Mesodermal cell (in vitro differentiated cells): ENCODE data around the gene OR52M1.
"Not testable (repeated sequence)": the region's sequence is repeated elsewhere in the genome, so short reads cannot be mapped to it uniquely, and the experiment has no call there.

Experiments
- H3K27ac ChIP-seq: 2 replicates; pipeline ENCODE4 v1.7.0; 2013; ENCODE audit warnings: mild to moderate bottlenecking, low read depth, low read length, moderate library complexity; ENCODE audit not compliant: severe bottlenecking
- H3K36me3 ChIP-seq: 2 replicates; pipeline ENCODE4 v1.7.1; 2013; ENCODE audit warnings: mild to moderate bottlenecking, low read length, moderate library complexity; ENCODE audit not compliant: control insufficient read depth, insufficient read depth
- H3K4me1 ChIP-seq: one replicate; pipeline ENCODE4 v1.7.1; 2013; ENCODE audit warnings: mild to moderate bottlenecking, low read length; ENCODE audit not compliant: insufficient read depth, control insufficient read depth, poor library complexity, severe bottlenecking
- H3K4me3 ChIP-seq: 2 replicates; pipeline ENCODE4 v1.7.0; 2013; ENCODE audit warnings: low read length, control low read depth, mild to moderate bottlenecking; ENCODE audit not compliant: insufficient read depth, poor library complexity, severe bottlenecking; ENCODE audit errors: extremely low read depth
- H3K9me3 ChIP-seq: 2 replicates; pipeline ENCODE4 v1.7.1; 2013; ENCODE audit warnings: mild to moderate bottlenecking, low read length, moderate library complexity; ENCODE audit not compliant: control insufficient read depth
- WGBS, 2 experiments: methylation state at CpG; one replicate each; pipeline ENCODE4 v1.1.5; 2013; ENCODE audit warnings: missing lambda C conversion rate in 2 of 2; ENCODE audit not compliant: insufficient coverage in 2 of 2; 5-methylcytosine and 5-hydroxymethylcytosine counted together

Gene OR52M1

GRCh38 chr11:4527926-4528325, 17.1 kb upstream of the OR52M1 start:
- H3K36me3 ChIP-seq: no peaks in the 10 kb centered on the region
- no peak overlapping the region for H3K27ac ChIP-seq
- no peaks in the 10 kb centered on the region for H3K4me1 ChIP-seq
- 100% methylated on average over 1 of the region's 2 CpGs; no CpG with 5 or more reads in 1 of the 2 experiments for WGBS, 2 experiments
- H3K9me3 ChIP-seq: no peaks in the 10 kb centered on the region
- no peak overlapping the region for H3K4me3 ChIP-seq

GRCh38 chr11:4531686-4532085, 13.3 kb upstream of the OR52M1 start:
- 64 to 74% methylated on average over 8 to 11 of the region's 11 CpGs for WGBS, 2 experiments
- not testable (repeated sequence) for H3K4me3 ChIP-seq, H3K36me3 ChIP-seq, H3K9me3 ChIP-seq, H3K4me1 ChIP-seq, H3K27ac ChIP-seq

- H3K9me3 ChIP-seq: no peaks in the 10 kb centered on the region
- H3K36me3 ChIP-seq: no peaks in the 10 kb centered on the region
- no peak overlapping the region for H3K27ac ChIP-seq
- 31 to 67% methylated on average over 2 to 3 of the region's 3 CpGs for WGBS, 2 experiments
- no peak overlapping the region for H3K4me3 ChIP-seq
- no peaks in the 10 kb centered on the region for H3K4me1 ChIP-seq
Observed at GRCh38 chr11:4539603-4540219, 5.3 kb upstream of the OR52M1 start.

- 20% methylated on average over 1 of the region's 1 CpG; no CpG with 5 or more reads in 1 of the 2 experiments for WGBS, 2 experiments
- Histone ChIP-seq H3K4me1 (no peaks in the 10 kb centered on the region), H3K4me3 (no peak overlapping the region), H3K27ac (no peak overlapping the region), H3K36me3 (no peaks in the 10 kb centered on the region), H3K9me3 (no peaks in the 10 kb centered on the region)
Observed at GRCh38 chr11:4541071-4541470, 3.9 kb upstream of the OR52M1 start.

GRCh38 chr11:4543561-4543960, 1.4 kb upstream of the OR52M1 start:
- H3K27ac ChIP-seq: no peak overlapping the region
- H3K4me1 ChIP-seq: no peaks in the 10 kb centered on the region
- H3K4me3 ChIP-seq: no peak overlapping the region
- H3K36me3 ChIP-seq: no peaks in the 10 kb centered on the region
- no peaks in the 10 kb centered on the region for H3K9me3 ChIP-seq

GRCh38 chr11:4546878-4547277, 1.9 kb downstream of the OR52M1 start:
- Histone ChIP-seq H3K4me3 (no peak overlapping the region), H3K36me3 (no peaks in the 10 kb centered on the region), H3K27ac (no peak overlapping the region), H3K4me1 (no peaks in the 10 kb centered on the region), H3K9me3 (no peaks in the 10 kb centered on the region)
- WGBS, 2 experiments: no CpG with 5 or more reads among the region's 1 CpG

GRCh38 chr11:4547416-4547815, 2.4 kb downstream of the OR52M1 start:
- Histone ChIP-seq H3K36me3 (no peaks in the 10 kb centered on the region), H3K4me1 (no peaks in the 10 kb centered on the region), H3K9me3 (no peaks in the 10 kb centered on the region), H3K27ac (no peak overlapping the region), H3K4me3 (no peak overlapping the region)
- no CpG with 5 or more reads among the region's 4 CpGs for WGBS, 2 experiments

GRCh38 chr11:4551346-4551979, 6.5 kb downstream of the OR52M1 start:
- no peaks in the 10 kb centered on the region for H3K9me3 ChIP-seq
- 69 to 84% methylated on average over 4 to 8 of the region's 8 CpGs for WGBS, 2 experiments
- H3K4me1 ChIP-seq: no peaks in the 10 kb centered on the region
- H3K27ac ChIP-seq: no peak overlapping the region
- no peak overlapping the region for H3K4me3 ChIP-seq
- H3K36me3 ChIP-seq: no peaks in the 10 kb centered on the region

- Histone ChIP-seq H3K36me3 (no peaks in the 10 kb centered on the region), H3K9me3 (peaks cover 3% of the 10 kb centered on the region), H3K4me3 (no peak overlapping the region), H3K4me1 (no peaks in the 10 kb centered on the region), H3K27ac (no peak overlapping the region)
- WGBS, 2 experiments: 71 to 77% methylated on average over 5 to 7 of the region's 8 CpGs
Observed at GRCh38 chr11:4559527-4560440, 14.8 kb downstream of the OR52M1 start.

GRCh38 chr11:4560467-4560866, 15.5 kb downstream of the OR52M1 start:
- 80% methylated on average over 1 of the region's 1 CpG; no CpG with 5 or more reads in 1 of the 2 experiments for WGBS, 2 experiments
- Histone ChIP-seq H3K4me1 (no peaks in the 10 kb centered on the region), H3K36me3 (no peaks in the 10 kb centered on the region), H3K27ac (no peak overlapping the region), H3K4me3 (no peak overlapping the region), H3K9me3 (peaks cover 3% of the 10 kb centered on the region)
